ENCODE data around the gene ZNF511.

- TF ChIP-seq CTCF (conservative IDR thresholded peaks at IDR 0.05 in 1 of 2, IDR thresholded peaks at IDR 0.05 in 1 of 2; ENCODE audit: extremely low read depth in 1 of 2, insufficient read depth in 1 of 2, low read depth in 1 of 2, low read length in 2 of 2) (no peak), EZH2 (IDR thresholded peaks at IDR 0.05; ENCODE audit: borderline replicate concordance, low read length) (no peak)
Observed at GRCh38 chr10:133324198-133324792, 15.6 kb downstream of the ZNF511 start.
